HG02763 (cell line): Measurements from ENCODE around the gene SLC16A8.
"Not testable (repeated sequence)": the region's sequence is repeated elsewhere in the genome, so short reads cannot be mapped to it uniquely, and the experiment has no call there.

Experiments
- ATAC-seq: cut with Tn5 transposase; IDR thresholded peaks from one replicate; pipeline ENCODE4 v1.9.1; 2021; ENCODE audit warnings: mild to moderate bottlenecking, moderate library complexity; ENCODE audit not compliant: unreplicated experiment

The SLC16A8 gene

GRCh38 chr22:38086942-38087341 is 3.0 kb upstream of the SLC16A8 start:
- ATAC-seq: no peak

- no peak for ATAC-seq
Measured at GRCh38 chr22:38086001-38086845, 2.2 kb upstream of the SLC16A8 start.

GRCh38 chr22:38085501-38085900 is 1.5 kb upstream of the SLC16A8 start:
- ATAC-seq: no peak

GRCh38 chr22:38085056-38085455 is 1.1 kb upstream of the SLC16A8 start:
- no peak for ATAC-seq

GRCh38 chr22:38082986-38083710 is 836 bp downstream of the SLC16A8 start:
- no peak for ATAC-seq

- no peak for ATAC-seq
Measured at GRCh38 chr22:38081941-38082828, 1.8 kb downstream of the SLC16A8 start.

- ATAC-seq: no peak
Measured at GRCh38 chr22:38081636-38081940, 2.4 kb downstream of the SLC16A8 start.

GRCh38 chr22:38080850-38081635 is 2.9 kb downstream of the SLC16A8 start:
- no peak for ATAC-seq

GRCh38 chr22:38080474-38080849 is 3.5 kb downstream of the SLC16A8 start:
- ATAC-seq: no peak

GRCh38 chr22:38079804-38080203 is 4.2 kb downstream of the SLC16A8 start:
- no peak for ATAC-seq

- not testable (repeated sequence) for ATAC-seq
Measured at GRCh38 chr22:38079208-38079607, 4.8 kb downstream of the SLC16A8 start.

- ATAC-seq: no peak
Measured at GRCh38 chr22:38078046-38078840, 5.7 kb downstream of the SLC16A8 start.

GRCh38 chr22:38077595-38077994 is 6.4 kb downstream of the SLC16A8 start:
- ATAC-seq: no peak

GRCh38 chr22:38077096-38077495 is 6.9 kb downstream of the SLC16A8 start:
- no peak for ATAC-seq

- ATAC-seq: no peak
Measured at GRCh38 chr22:38075961-38076360, 8.0 kb downstream of the SLC16A8 start.

GRCh38 chr22:38075105-38075825 is 8.7 kb downstream of the SLC16A8 start:
- ATAC-seq: no peak

GRCh38 chr22:38074181-38075104 is 9.5 kb downstream of the SLC16A8 start:
- no peak for ATAC-seq
